GM12878 (cell line): ENCODE measurements around the gene ATG10. TPM values are rescaled to one million over a fixed set of nuclear protein-coding genes. Genes with fewer than 3 reads are reported as not detected.

Experiments
- ATAC-seq: fragments of 200-7000 bp; cut with Tn5 transposase; 3 replicates; pipeline ENCODE4 v1.9.1; 2020; ENCODE audit warnings: mild to moderate bottlenecking, moderate library complexity
- BruUV-seq: library from RNA; stranded (reverse); fragments of 400-500 nt; replicated peaks from 2 replicates; lab custom pipeline; 2021; lab: Mats Ljungman, UMichigan
- CTCF ChIA-PET: fragments of 300-600 bp; sonication (Branson Sonifier 250); formaldehyde crosslinking; extraction: SDS; loops from one replicate; lab custom pipeline; 2021; ENCODE audit warnings: inconsistent platforms; lab: Yijun Ruan, JAX
- POLR2A ChIA-PET: fragments of 350-600 bp; formaldehyde crosslinking; extraction: SDS; loops from one replicate; lab custom pipeline; 2021; ENCODE audit warnings: inconsistent platforms; lab: Charles Lee
- RAD21 ChIA-PET: fragments of 300-600 bp; sonication (Branson Sonifier 250); formaldehyde crosslinking; loops from one replicate; lab custom pipeline; 2023; ENCODE audit warnings: antibody characterized with exemption; ENCODE audit not compliant: unreplicated experiment; lab: Charles Lee
- SMC1A ChIA-PET: fragments of 300-600 bp; sonication (Branson Sonifier 250); formaldehyde crosslinking; loops from one replicate; lab custom pipeline; 2023; ENCODE audit not compliant: unreplicated experiment, uncharacterized antibody; lab: Charles Lee
- DNase-seq: peaks from one replicate; pipeline ENCODE4 v3.0.0-alpha.2; 2011; ENCODE audit warnings: low read depth, low spot score
- FAIRE-seq: peaks from 3 replicates; lab custom pipeline; 2011; peaks lifted over from hg19 to GRCh38; lab: Jason Lieb, UNC
- H2AFZ ChIP-seq: 2 replicates; pipeline ENCODE4 v1.6.0; 2011; ENCODE audit warnings: low read depth, low read length, control low read depth; ENCODE audit not compliant: control insufficient read depth
- H3K27ac ChIP-seq: 2 replicates; pipeline ENCODE4 v1.5.1; 2011; ENCODE audit warnings: control low read depth; ENCODE audit not compliant: control insufficient read depth, insufficient read depth
- H3K27me3 ChIP-seq, 2 experiments: replicated peaks in 1 of 2; 2 replicates each; pipeline versions ENCODE4 v1.6.0 to v1.6.1; 2011; ENCODE audit warnings: low read length in 1 of 2; ENCODE audit not compliant: control insufficient read depth in 2 of 2, insufficient read depth in 2 of 2
- H3K36me3 ChIP-seq, 2 experiments: 2 replicates each; pipeline ENCODE4 v1.5.1; 2011; ENCODE audit warnings: low read length in 1 of 2; ENCODE audit not compliant: control insufficient read depth in 2 of 2, insufficient read depth in 2 of 2
- H3K4me1 ChIP-seq: 2 replicates; pipeline ENCODE4 v1.6.1; 2011; ENCODE audit warnings: mild to moderate bottlenecking, low read length, moderate library complexity, mixed read lengths; ENCODE audit not compliant: control insufficient read depth, insufficient read depth
- H3K4me2 ChIP-seq: 2 replicates; pipeline ENCODE4 v1.6.0; 2011; ENCODE audit warnings: control low read depth; ENCODE audit not compliant: control insufficient read depth, insufficient read depth
- H3K4me3 ChIP-seq: fragments of 200-600 bp; sonication (generic); 2 replicates; pipeline ENCODE4 v1.5.1; 2016
- H3K79me2 ChIP-seq: 2 replicates; pipeline ENCODE4 v1.6.0; 2011; ENCODE audit warnings: low read length; ENCODE audit not compliant: control insufficient read depth, insufficient read depth
- H3K9ac ChIP-seq: 2 replicates; pipeline ENCODE4 v1.8.0; 2011; ENCODE audit warnings: low read length, control low read depth, mixed read lengths; ENCODE audit not compliant: control insufficient read depth, insufficient read depth
- H3K9me3 ChIP-seq: replicated peaks from 3 replicates; pipeline ENCODE4 v1.5.1; 2011; ENCODE audit warnings: mild to moderate bottlenecking, low read length; ENCODE audit not compliant: control insufficient read depth, insufficient read depth
- H4K20me1 ChIP-seq: 2 replicates; pipeline ENCODE4 v1.6.0; 2011; ENCODE audit not compliant: control insufficient read depth, insufficient read depth
- CEBPB ChIP-seq, 2 experiments: fragments of 150-350 bp in 1 of 2; IDR thresholded peaks; 2 replicates each; pipeline ENCODE4 v1.6.1; 2012 to 2014; ENCODE audit warnings: low read depth in 2 of 2, low read length in 2 of 2, borderline replicate concordance in 1 of 2, inconsistent platforms in 1 of 2
- CREB1 ChIP-seq: IDR thresholded peaks from 2 replicates; pipeline ENCODE4 v1.6.1; 2012; ENCODE audit warnings: low read depth, mild to moderate bottlenecking, inconsistent platforms
- MTA3 ChIP-seq: IDR thresholded peaks from 2 replicates; pipeline ENCODE4 v1.6.1; 2012; ENCODE audit warnings: low read length, inconsistent platforms, borderline replicate concordance
- POLR2AphosphoS5 ChIP-seq: IDR thresholded peaks from 2 replicates; pipeline ENCODE4 v1.6.1; 2011; ENCODE audit warnings: mild to moderate bottlenecking, low read length, inconsistent platforms
- POU2F2 ChIP-seq: IDR thresholded peaks from 3 replicates; pipeline ENCODE4 v1.6.1; 2011; ENCODE audit warnings: low read depth, mild to moderate bottlenecking, low read length, borderline replicate concordance
- RCOR1 ChIP-seq: conservative IDR thresholded peaks from 2 replicates; pipeline ENCODE4 v1.6.1; 2012; ENCODE audit warnings: low read depth, low read length, improper control_type of control experiment
- RELB ChIP-seq: fragments of 450-650 bp; IDR thresholded peaks from 2 replicates; pipeline ENCODE4 v1.6.1; 2017; ENCODE audit warnings: low read depth, mild to moderate bottlenecking, moderate library complexity
- TCF7 ChIP-seq: IDR thresholded peaks from 2 replicates; pipeline ENCODE4 v1.6.1; 2014; ENCODE audit warnings: antibody characterized with exemption, borderline replicate concordance
- in situ Hi-C: fragments of 300-500 bp; cut with MboI; formaldehyde crosslinking; loops from 9 replicates; pipeline ENCODE4 v1.14.3; 2018; ENCODE audit warnings: mixed read lengths
- intact Hi-C: fragments of 100-400 bp; cut with micrococcal nuclease; formaldehyde crosslinking; loops from one replicate; pipeline ENCODE4 v1.14.2; 2022; ENCODE audit not compliant: unreplicated experiment
- polyA plus RNA-seq, 11 experiments: library from polyadenylated mRNA; depleted of rRNA in 4 of 11; unstranded in 6 of 11; stranded (reverse) in 5 of 11; fragments of >200 nt; fragmentation: Nextera tagmentation in 4 of 11; fragmentation: Illumina TruSeq in 1 of 11; extraction: Ambion mirVana in 4 of 11; extraction: Trizol in 1 of 11; gene quantifications; 1 replicate in 1 of 11; 2 replicates in 10 of 11; pipeline versions ENCODE4 v1.2.1 to v1.2.3, GENCODE V29; 2011 to 2016; ENCODE audit warnings: inconsistent platforms in 2 of 11, missing spikeins in 2 of 11, low read depth in 1 of 11
- total RNA-seq, 4 experiments: library from RNA; depleted of rRNA in 3 of 4; stranded (reverse); fragments of >200 nt in 3 of 4; fragmentation: Illumina TruSeq in 1 of 4; extraction: Trizol in 1 of 4; gene quantifications; 2 replicates each; pipeline versions ENCODE4 v1.2.1 to v1.2.3, GENCODE V29; 2013 to 2021
- TF ChIP-seq, protein P1 (sequence below): fragments of 450-650 bp; IDR thresholded peaks from 2 replicates; pipeline ENCODE4 v1.6.1; 2017; ENCODE audit warnings: mild to moderate bottlenecking, moderate library complexity

The ATG10 gene
- total and polyA plus RNA-seq, 10 of the 15 experiments (the other 5 are each of a cell fraction or from before 2014, with no cell fraction given), result 3.8 to 14.4 (median 6.5) TPM

GRCh38 chr5:81936066-81936465, 35.8 kb upstream of the ATG10 start (continued):
- TF ChIP-seq CREB1, result no peak
- TF ChIP-seq CEBPB (IDR thresholded peaks at IDR 0.05; ENCODE audit: borderline replicate concordance in 1 of 2, low read depth in 2 of 2, low read length in 2 of 2), result no peak

DNA sequence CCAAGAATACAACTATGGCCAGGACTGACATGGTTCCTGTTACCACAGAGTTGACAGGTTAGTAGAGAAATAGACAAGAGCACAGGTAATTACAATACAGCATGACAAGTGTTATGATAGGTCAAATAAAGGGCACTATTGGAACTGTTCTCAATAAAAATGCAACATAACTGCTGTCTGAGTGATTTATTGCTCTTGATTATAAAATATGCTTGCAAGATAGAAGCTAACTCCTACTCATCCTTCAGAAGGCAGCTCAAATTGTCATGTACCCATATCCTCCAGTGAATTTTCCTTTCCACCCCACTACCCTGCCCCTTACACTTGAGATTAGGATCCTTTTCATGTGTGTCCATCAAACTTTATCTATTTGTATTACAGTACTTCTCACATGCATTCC, 35.1 kb upstream of the ATG10 start:
- intact Hi-C loops (no loop called here), in situ Hi-C loops (no loop called here)
- ATAC-seq (no peak), DNase-seq (no peak), FAIRE-seq (no peak)
- Histone ChIP-seq H3K36me3 (no peaks in the 10 kb centered on the region), H3K4me1 (no peaks in the 10 kb centered on the region), H3K27me3 (no peaks in the 10 kb centered on the region), H3K4me3 (no peak overlapping the region), H2AFZ (no peak overlapping the region), H4K20me1 (no peaks in the 10 kb centered on the region), H3K79me2 (no peaks in the 10 kb centered on the region), H3K9ac (no peak overlapping the region), H3K4me2 (no peak overlapping the region), H3K9me3 (no peaks in the 10 kb centered on the region; the same call in 2 of the 3 replicates), H3K27ac (no peak overlapping the region)
- BruUV-seq, result no TSS peak
- POLR2A ChIA-PET, result no interaction called here
- RAD21 ChIA-PET, result no interaction called here
- TF ChIP-seq RCOR1 (no peak), POLR2AphosphoS5 (no peak), POU2F2 (no peak), RELB (no peak), TCF7 (no peak), MTA3 (no peak)
- TF ChIP-seq, protein P1, sequence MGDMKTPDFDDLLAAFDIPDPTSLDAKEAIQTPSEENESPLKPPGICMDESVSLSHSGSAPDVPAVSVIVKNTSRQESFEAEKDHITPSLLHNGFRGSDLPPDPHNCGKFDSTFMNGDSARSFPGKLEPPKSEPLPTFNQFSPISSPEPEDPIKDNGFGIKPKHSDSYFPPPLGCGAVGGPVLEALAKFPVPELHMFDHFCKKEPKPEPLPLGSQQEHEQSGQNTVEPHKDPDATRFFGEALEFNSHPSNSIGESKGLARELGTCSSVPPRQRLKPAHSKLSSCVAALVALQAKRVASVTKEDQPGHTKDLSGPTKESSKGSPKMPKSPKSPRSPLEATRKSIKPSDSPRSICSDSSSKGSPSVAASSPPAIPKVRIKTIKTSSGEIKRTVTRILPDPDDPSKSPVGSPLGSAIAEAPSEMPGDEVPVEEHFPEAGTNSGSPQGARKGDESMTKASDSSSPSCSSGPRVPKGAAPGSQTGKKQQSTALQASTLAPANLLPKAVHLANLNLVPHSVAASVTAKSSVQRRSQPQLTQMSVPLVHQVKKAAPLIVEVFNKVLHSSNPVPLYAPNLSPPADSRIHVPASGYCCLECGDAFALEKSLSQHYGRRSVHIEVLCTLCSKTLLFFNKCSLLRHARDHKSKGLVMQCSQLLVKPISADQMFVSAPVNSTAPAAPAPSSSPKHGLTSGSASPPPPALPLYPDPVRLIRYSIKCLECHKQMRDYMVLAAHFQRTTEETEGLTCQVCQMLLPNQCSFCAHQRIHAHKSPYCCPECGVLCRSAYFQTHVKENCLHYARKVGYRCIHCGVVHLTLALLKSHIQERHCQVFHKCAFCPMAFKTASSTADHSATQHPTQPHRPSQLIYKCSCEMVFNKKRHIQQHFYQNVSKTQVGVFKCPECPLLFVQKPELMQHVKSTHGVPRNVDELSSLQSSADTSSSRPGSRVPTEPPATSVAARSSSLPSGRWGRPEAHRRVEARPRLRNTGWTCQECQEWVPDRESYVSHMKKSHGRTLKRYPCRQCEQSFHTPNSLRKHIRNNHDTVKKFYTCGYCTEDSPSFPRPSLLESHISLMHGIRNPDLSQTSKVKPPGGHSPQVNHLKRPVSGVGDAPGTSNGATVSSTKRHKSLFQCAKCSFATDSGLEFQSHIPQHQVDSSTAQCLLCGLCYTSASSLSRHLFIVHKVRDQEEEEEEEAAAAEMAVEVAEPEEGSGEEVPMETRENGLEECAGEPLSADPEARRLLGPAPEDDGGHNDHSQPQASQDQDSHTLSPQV, result no peak
- CTCF ChIA-PET, result no interaction called here
- SMC1A ChIA-PET, result no interaction called here
